HCT116 (cell line): ENCODE results near the gene SRP9. TPM values are rescaled to one million over a fixed set of nuclear protein-coding genes. Genes with fewer than 3 reads are reported as not detected.

Experiments used
- ATAC-seq: fragments of 200-7000 bp; cut with Tn5 transposase; 2 replicates; pipeline ENCODE4 v1.9.1; 2020; ENCODE audit warnings: mild to moderate bottlenecking, moderate library complexity
- BruUV-seq: library from RNA; stranded (reverse); fragments of 400-500 nt; replicated peaks from 2 replicates; lab custom pipeline; 2021; lab: Mats Ljungman, UMichigan
- CTCF ChIA-PET: fragments of 300-600 bp; sonication (Branson Sonifier 250); formaldehyde crosslinking; loops from one replicate; lab custom pipeline; 2021; ENCODE audit warnings: antibody characterized with exemption; lab: Charles Lee
- POLR2A ChIA-PET: fragments of 300-600, 350-600 bp; sonication (Branson Sonifier 250); formaldehyde crosslinking; loops from one replicate; lab custom pipeline; 2021; ENCODE audit warnings: antibody characterized with exemption; lab: Charles Lee
- RAD21 ChIA-PET, 2 experiments: fragments of 300-600 bp; sonication (Branson Sonifier 250); formaldehyde crosslinking; loops; one replicate each; lab custom pipeline; 2023; ENCODE audit warnings: low total read pairs in 2 of 2; ENCODE audit not compliant: uncharacterized antibody in 2 of 2, unreplicated experiment in 2 of 2, low non-redundant PET in 1 of 2; lab: Charles Lee
- DNase-seq: peaks from one replicate; pipeline ENCODE4 v3.0.0-alpha.2; 2010; ENCODE audit warnings: low read depth, low spot score
- H2AFZ ChIP-seq: fragments of 200-600 bp; shearing (Covaris generic), sonication (generic); 2 replicates; pipeline ENCODE4 v1.6.1; 2017; ENCODE audit warnings: low read depth, mixed run types, mixed read lengths, antibody characterized with exemption, low read length; ENCODE audit not compliant: poor library complexity, severe bottlenecking
- H3K27ac ChIP-seq: 2 replicates; pipeline ENCODE4 v1.5.1; 2012; ENCODE audit warnings: low read depth, low read length
- H3K27me3 ChIP-seq: fragments of 200-600 bp; sonication (generic); 2 replicates; pipeline ENCODE4 v1.6.1; 2016; ENCODE audit warnings: mixed run types, low read length, mixed read lengths; ENCODE audit not compliant: insufficient read depth
- H3K36me3 ChIP-seq, 2 experiments: fragments of 200-500 bp in 1 of 2; fragments of 200-600 bp in 1 of 2; sonication (Bioruptor generic) in 1 of 2; sonication (generic) in 1 of 2; 2 replicates each; pipeline versions ENCODE4 v1.5.1 to v1.6.1; 2014 to 2016; ENCODE audit warnings: low read length in 2 of 2, inconsistent platforms in 1 of 2, mixed read lengths in 1 of 2, mixed run types in 1 of 2; ENCODE audit not compliant: insufficient read depth in 2 of 2, control insufficient read depth in 1 of 2
- H3K4me1 ChIP-seq, 2 experiments: fragments of 200-600 bp in 1 of 2; sonication (generic) in 1 of 2; 2 replicates each; pipeline versions ENCODE4 v1.5.1 to v1.6.1; 2012 to 2017; ENCODE audit warnings: low read length in 2 of 2, inconsistent platforms in 1 of 2, mild to moderate bottlenecking in 1 of 2, mixed read lengths in 1 of 2, mixed run types in 1 of 2, moderate library complexity in 1 of 2; ENCODE audit not compliant: insufficient read depth in 2 of 2, control insufficient read depth in 1 of 2
- H3K4me2 ChIP-seq: fragments of 200-600 bp; sonication (generic); 2 replicates; pipeline ENCODE4 v1.6.1; 2017; ENCODE audit warnings: mixed run types, low read length, mixed read lengths
- H3K4me3 ChIP-seq, 2 experiments: fragments of 200-600 bp in 1 of 2; sonication (generic) in 1 of 2; replicated peaks in 1 of 2; 2 replicates each; pipeline ENCODE4 v1.5.1; 2011 to 2016; ENCODE audit warnings: low read length in 2 of 2, control low read depth in 1 of 2, low read depth in 1 of 2, mild to moderate bottlenecking in 1 of 2, mixed read lengths in 1 of 2, mixed run types in 1 of 2
- H3K79me2 ChIP-seq: fragments of 200-600 bp; sonication (generic); 2 replicates; pipeline ENCODE4 v1.6.1; 2017; ENCODE audit warnings: mild to moderate bottlenecking, mixed run types, low read length, moderate library complexity, mixed read lengths; ENCODE audit not compliant: insufficient read depth
- H3K9ac ChIP-seq: fragments of 200-600 bp; sonication (generic); 2 replicates; pipeline ENCODE4 v1.6.1; 2016; ENCODE audit warnings: low read length, mixed read lengths
- H3K9me2 ChIP-seq: fragments of 200-600 bp; sonication (generic), shearing (Covaris generic); 2 replicates; pipeline ENCODE4 v1.6.1; 2017; ENCODE audit warnings: mixed run types, mild to moderate bottlenecking, moderate library complexity; ENCODE audit not compliant: insufficient read depth
- H3K9me3 ChIP-seq, 2 experiments: fragments of 200-500 bp in 1 of 2; fragments of 200-600 bp in 1 of 2; sonication (Bioruptor generic) in 1 of 2; sonication (generic) in 1 of 2; 2 replicates each; pipeline ENCODE4 v1.6.1; 2014 to 2017; ENCODE audit warnings: low read length in 2 of 2, mixed read lengths in 2 of 2, inconsistent platforms in 1 of 2, low read depth in 1 of 2, mild to moderate bottlenecking in 1 of 2, mixed run types in 1 of 2, moderate library complexity in 1 of 2; ENCODE audit not compliant: control insufficient read depth in 1 of 2, insufficient read depth in 1 of 2
- H4K20me1 ChIP-seq: fragments of 200-600 bp; sonication (generic), shearing (Covaris generic); 2 replicates; pipeline ENCODE4 v1.6.1; 2017; ENCODE audit warnings: mixed run types, mild to moderate bottlenecking, moderate library complexity; ENCODE audit not compliant: insufficient read depth
- EGR1 ChIP-seq: IDR thresholded peaks from 2 replicates; pipeline ENCODE4 v1.6.1; 2012; ENCODE audit warnings: low read depth
- EZH2 ChIP-seq: fragments of 200-600 bp; sonication (generic); IDR thresholded peaks from 2 replicates; pipeline ENCODE4 v1.6.1; 2017; ENCODE audit warnings: antibody characterized with exemption, mixed run types
- MAX ChIP-seq: IDR thresholded peaks from 2 replicates; pipeline ENCODE4 v1.6.1; 2012
- POLR2A ChIP-seq: IDR thresholded peaks from 2 replicates; pipeline ENCODE4 v1.7.0; 2011; ENCODE audit warnings: borderline replicate concordance; ENCODE audit not compliant: insufficient read depth, insufficient read length; ENCODE audit errors: extremely low read depth
- SIN3A ChIP-seq: IDR thresholded peaks from 2 replicates; pipeline ENCODE4 v1.6.1; 2012; ENCODE audit warnings: low read depth
- ZFX ChIP-seq: fragments of 450-650 bp; IDR thresholded peaks from 2 replicates; pipeline ENCODE4 v1.6.1; 2017
- intact Hi-C: fragments of 100-400 bp; cut with micrococcal nuclease; formaldehyde crosslinking; loops from 2 replicates; pipeline ENCODE4 v1.10.0; 2022
- total RNA-seq: library from RNA; stranded (reverse); gene quantifications from one replicate; pipeline ENCODE4 v1.2.1, GENCODE V29; 2021; ENCODE audit not compliant: unreplicated experiment

Gene SRP9
- total RNA-seq, 1 experiment from 2014 or later = 220 TPM

GRCh38 chr1:225762002-225762441, 15.6 kb upstream of the SRP9 start:
- CTCF ChIA-PET = no interaction called here
- H3K9ac ChIP-seq = no peak overlapping the region

GRCh38 chr1:225762444-225762843, 15.2 kb upstream of the SRP9 start:
- no TSS peak for BruUV-seq
- H4K20me1 ChIP-seq = no peaks in the 10 kb centered on the region
- H3K79me2 ChIP-seq = no peaks in the 10 kb centered on the region
- CTCF ChIA-PET = no interaction called here
- H3K27ac ChIP-seq = no peak overlapping the region
- no peaks in the 10 kb centered on the region for H3K9me2 ChIP-seq
- no peaks in the 10 kb centered on the region for H3K36me3 ChIP-seq
- H3K27me3 ChIP-seq = no peaks in the 10 kb centered on the region
- intact Hi-C loops = no loop called here
- POLR2A ChIA-PET = no interaction called here
- H2AFZ ChIP-seq = no peak overlapping the region
- H3K4me1 ChIP-seq = peaks cover 9 to 12% of the 10 kb centered on the region in 2 experiments; a peak in 2 of 4 replicates
- TF ChIP-seq SIN3A (no peak), EGR1 (no peak), ZFX (no peak), MAX (no peak)
- TF ChIP-seq, all 23 proteins: peak for 0
- ATAC-seq (no peak), DNase-seq (no peak)
- no peak overlapping the region for H3K4me2 ChIP-seq
- RAD21 ChIA-PET = interaction anchor here in 1 of 2 experiments (0.7 kb wide), 1 partner anchor 919 kb away, joined by 5 read pairs; no protein-coding TSS in a partner anchor
- H3K4me3 ChIP-seq = no peak overlapping the region
- H3K9ac ChIP-seq = no peak overlapping the region
- no peaks in the 10 kb centered on the region for H3K9me3 ChIP-seq

More at GRCh38 chr1:225762002-225762441, 15.6 kb upstream of the SRP9 start:
- no peak for ATAC-seq
- H3K9me2 ChIP-seq = no peaks in the 10 kb centered on the region
- no peaks in the 10 kb centered on the region for H3K79me2 ChIP-seq
- RAD21 ChIA-PET = no interaction called here
- H3K9me3 ChIP-seq = no peaks in the 10 kb centered on the region
- H3K27me3 ChIP-seq = no peaks in the 10 kb centered on the region
- BruUV-seq = no TSS peak
- no peaks in the 10 kb centered on the region for H4K20me1 ChIP-seq
- POLR2A ChIA-PET = no interaction called here
- TF ChIP-seq POLR2A (no peak), SIN3A (no peak), EZH2 (no peak)
- DNase-seq = no peak
- no peak overlapping the region for H3K4me3 ChIP-seq
- peaks cover 4 to 7% of the 10 kb centered on the region in 2 experiments; a peak in 2 of 4 replicates for H3K4me1 ChIP-seq
- no peak overlapping the region for H3K4me2 ChIP-seq
- no peak overlapping the region for H3K27ac ChIP-seq
- no peaks in the 10 kb centered on the region for H3K36me3 ChIP-seq
- no peak overlapping the region for H2AFZ ChIP-seq
- intact Hi-C loops = no loop called here
